Mammary epithelial cell (primary cell): ENCODE data around the gene C10orf143.

Experiments used
- CTCF ChIP-seq, 2 donors: IDR thresholded peaks in 1 of 2; conservative IDR thresholded peaks in 1 of 2; 2 replicates each; pipeline ENCODE4 v1.5.1; 2011 to 2012; ENCODE audit warnings: inconsistent platforms in 2 of 2, low read length in 2 of 2, mild to moderate bottlenecking in 2 of 2, control low read depth in 1 of 2, low read depth in 1 of 2; ENCODE audit not compliant: insufficient read depth in 1 of 2; ENCODE audit errors: extremely low read depth in 1 of 2
- EZH2 ChIP-seq: IDR thresholded peaks from 2 replicates; pipeline ENCODE4 v1.6.1; 2012; ENCODE audit warnings: low read length, inconsistent platforms, borderline replicate concordance

DNA sequence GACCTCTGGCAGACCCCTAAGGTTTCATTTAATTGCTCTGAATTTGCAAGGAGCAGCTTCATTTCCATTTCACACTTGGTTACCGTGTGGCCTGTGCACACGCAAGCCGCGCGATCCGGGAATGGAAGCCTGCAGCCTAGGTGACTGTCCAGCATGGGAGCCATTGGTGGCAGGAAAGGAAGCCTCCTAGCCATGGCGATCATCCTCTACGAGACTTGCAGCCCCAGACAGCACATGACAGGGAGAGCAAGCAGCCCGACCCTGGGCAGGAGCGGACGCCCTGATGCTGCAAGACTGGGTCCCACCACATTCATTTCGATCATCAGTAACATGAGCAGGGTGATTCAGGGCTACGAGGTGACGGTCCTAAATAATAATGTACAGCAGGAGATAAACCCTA, 33.9 kb downstream of the C10orf143 start:
- TF ChIP-seq CTCF (conservative IDR thresholded peaks at IDR 0.05 in 1 of 2, IDR thresholded peaks at IDR 0.05 in 1 of 2; ENCODE audit: extremely low read depth in 1 of 2, insufficient read depth in 1 of 2, low read depth in 1 of 2, low read length in 2 of 2) (no peak), EZH2 (no peak)
